NCI-H2029 treated with DMSO at 0.1 percent for 48 hours (cell line): ENCODE data around the gene CUZD1.

Source experiments
- DNase-seq: peaks from one replicate; lab custom pipeline; 2025; lab: John Stamatoyannopoulos, UW

Gene CUZD1

GRCh38 chr10:122814493-122814892 is 31.2 kb downstream of the CUZD1 start:
- no peak for DNase-seq

- DNase-seq: no peak
These were observed 32.9 kb downstream of the CUZD1 start for GRCh38 chr10:122812751-122813150.

GRCh38 chr10:122802282-122802681 is 43.4 kb downstream of the CUZD1 start:
- no peak for DNase-seq

- DNase-seq: no peak
These were observed 46.9 kb downstream of the CUZD1 start for GRCh38 chr10:122798704-122799231.

- no peak for DNase-seq
These were observed 48.9 kb downstream of the CUZD1 start for GRCh38 chr10:122796796-122797195.

GRCh38 chr10:122795924-122796323 is 49.7 kb downstream of the CUZD1 start:
- no peak for DNase-seq

DNA sequence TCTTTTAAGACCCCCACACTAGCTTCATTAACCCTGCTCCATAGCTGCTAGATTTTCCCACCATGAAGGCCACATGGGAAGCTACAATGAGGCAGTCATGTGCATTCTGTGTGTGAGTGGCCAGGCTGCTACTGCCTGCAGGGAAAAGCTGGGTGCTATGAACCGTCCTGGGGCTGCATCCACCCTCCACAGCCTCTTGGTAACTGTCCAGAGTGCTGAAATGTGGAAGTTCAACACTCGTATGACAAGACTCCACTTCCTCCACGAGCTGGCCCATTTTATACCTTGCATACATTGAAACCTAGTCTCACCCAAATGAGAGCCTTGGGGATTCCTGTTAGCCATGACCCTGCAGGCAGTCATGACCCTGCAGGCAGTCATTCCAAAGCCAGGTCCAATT is 59.4 kb downstream of the CUZD1 start:
- no peak for DNase-seq

DNA sequence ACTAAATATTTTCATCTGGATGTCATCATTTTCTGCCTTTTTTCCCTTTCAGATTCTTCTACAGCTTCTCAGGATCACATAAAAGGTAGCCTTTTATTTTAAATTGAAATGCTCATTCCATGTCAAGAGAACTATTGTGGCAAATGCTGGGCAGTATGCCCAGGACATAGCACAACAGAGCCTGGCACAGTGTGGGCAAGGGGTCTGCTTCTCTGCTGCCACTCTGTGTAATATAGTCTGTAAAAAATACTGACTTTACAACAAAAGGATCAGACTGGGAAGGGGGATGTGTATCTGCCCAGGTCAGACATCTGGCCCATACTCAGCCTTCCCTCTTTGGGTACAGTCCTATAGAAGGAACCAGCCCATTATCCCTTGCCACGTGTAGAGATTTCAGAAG is 62.7 kb downstream of the CUZD1 start:
- no peak for DNase-seq
